Measurements from ENCODE around the gene GATD1.
A peak's percentile ranks its signal among the peaks of the same experiment; 100 is the strongest.

The GATD1 gene

DNA sequence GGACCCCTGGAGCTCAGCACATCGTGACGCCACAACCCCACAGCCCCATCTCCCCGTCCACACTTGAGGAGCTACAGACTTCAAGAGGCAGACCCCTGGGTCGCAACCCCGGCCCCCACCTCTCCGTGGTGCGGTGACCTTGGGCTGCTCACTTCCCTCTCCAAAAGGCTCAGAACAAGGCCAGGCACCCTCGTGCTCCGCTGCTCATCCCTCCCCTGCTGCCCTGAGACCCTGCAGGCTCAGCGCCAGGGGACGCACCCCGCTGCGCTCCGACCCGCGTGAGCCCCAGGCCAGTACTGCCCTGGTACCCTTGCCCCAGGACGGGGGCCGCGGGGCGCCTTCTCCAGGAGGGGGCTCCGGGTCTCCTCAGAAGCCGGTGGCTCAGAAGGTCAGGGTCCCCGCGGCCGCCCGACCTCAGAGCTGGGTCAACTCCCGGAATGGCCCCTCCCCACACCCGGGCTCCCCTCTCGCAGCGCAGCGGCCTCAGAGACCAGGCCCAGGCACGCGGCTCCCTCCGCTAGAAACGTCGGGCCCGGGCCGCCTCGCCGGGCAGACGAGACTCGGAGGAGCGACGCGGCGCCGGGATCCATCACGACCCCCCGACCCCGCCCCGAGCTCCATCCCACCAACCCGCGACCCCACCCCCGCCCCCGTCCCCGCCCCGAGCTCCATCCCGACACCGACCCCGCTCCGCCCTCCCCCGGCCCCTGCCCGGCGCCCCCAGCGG lies 563 bp downstream of the GATD1 start:
- DNase-seq: no peak

DNA sequence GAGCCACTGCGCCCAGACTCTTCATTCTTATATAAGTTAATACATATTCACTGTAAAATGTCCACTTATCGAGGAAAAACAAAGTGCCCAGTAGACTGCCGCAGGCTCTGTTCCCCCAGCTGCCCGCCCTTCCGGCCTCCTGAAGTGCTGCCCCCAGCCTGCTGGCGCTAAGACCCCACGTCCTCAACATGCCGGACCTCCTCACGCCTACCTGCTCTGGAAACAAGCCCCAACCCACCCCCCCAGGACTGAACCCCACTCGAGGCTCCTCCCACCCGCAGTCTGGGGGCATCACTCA lies 1.1 kb downstream of the GATD1 start:
- no peak for DNase-seq

DNA sequence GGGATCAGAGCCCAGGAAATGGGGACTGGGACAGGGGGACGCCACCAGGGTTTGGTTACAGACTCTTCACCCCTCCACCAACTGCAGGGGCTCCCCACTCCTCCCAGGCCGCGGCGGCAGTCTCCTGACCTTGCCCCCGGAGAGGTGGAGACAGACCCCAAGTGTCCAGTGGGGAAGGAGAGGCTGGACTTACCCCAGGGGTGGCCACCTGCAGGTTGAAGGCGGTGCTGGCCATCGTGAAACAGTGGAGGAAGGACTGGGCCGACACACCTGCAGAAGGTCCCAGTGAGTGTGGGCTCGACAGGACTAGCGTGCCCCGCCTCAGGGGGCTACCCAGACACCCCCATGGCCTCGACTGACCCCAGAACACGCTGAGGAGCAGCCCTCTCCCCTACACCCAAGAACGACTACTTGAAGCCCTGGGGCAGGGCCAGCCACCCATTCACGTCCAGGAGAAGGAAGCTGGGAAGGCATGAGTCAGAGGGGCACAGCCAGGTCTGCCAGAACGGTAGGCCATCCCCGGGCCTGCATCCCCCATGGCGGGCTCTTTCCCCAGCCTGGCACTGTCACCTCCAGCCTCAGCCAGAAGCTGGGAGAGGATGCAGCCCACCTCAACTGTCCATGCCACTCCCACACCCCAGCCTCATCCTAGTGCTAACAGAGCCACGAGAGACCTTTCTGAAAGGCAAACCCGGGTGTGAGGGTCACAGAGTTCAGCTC lies 2.3 kb downstream of the GATD1 start:
- DNase-seq: no peak

- DNase-seq: no peak
These were observed 3.5 kb downstream of the GATD1 start for GRCh38 chr11:773830-774229.

- DNase-seq: no peak
These were observed 3.9 kb downstream of the GATD1 start for GRCh38 chr11:773425-773824.

GRCh38 chr11:772429-773390 lies 4.6 kb downstream of the GATD1 start:
- no peak for DNase-seq

GRCh38 chr11:771617-772204 lies 5.6 kb downstream of the GATD1 start:
- DNase-seq: no peak

DNA sequence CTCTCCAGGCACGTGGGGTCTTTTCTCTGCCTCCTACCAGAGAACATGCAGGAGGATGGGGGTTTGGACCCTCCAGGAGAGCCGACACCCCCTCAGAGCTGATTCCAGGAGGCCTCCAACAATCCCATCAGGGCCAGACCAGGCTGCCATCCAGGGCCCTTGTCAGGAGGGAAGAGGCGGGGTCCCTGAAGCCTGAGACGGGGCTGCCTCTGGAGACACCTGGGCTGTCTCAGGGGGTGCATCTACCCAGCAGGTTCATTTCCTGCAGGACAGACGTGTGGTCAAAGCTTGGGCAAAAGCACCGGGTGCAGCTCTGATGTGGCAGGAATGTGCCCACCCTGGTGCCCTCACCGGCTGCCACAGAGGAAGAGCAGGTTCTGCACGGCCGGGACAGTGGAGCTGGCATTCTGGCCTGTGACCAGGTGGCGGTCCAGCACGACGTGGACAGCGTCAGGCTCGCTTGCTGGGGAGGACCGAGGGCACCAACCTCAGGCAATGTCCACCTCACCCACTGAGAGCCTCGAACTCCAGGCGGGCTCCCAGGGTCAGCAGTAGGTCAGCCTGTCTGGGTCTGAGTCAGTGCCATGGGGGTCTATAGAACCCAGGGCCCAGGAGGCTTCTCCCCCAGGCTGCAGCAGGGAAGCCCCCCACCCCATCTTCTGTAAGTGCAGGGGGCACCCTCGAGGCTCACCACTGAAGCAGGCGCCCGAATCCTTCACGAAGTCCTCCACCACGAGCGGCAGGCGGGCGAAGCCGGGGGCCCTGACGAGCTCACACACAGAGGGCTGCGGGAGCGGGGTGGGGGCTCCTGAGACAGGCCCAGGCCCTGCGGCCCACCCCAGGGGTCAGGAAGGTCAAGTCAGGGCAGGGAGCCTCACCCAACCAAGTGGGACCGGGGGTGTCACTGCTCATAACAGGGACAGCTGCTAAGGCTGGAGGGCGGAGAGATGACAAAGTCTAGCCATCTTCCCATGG lies 6.4 kb downstream of the GATD1 start:
- no peak for DNase-seq

- DNase-seq: no peak
These were observed 7.2 kb downstream of the GATD1 start for GRCh38 chr11:769887-770641.

- no peak for DNase-seq
These were observed 10.0 kb downstream of the GATD1 start for GRCh38 chr11:767238-767637.

GRCh38 chr11:766936-767210 lies 10.4 kb downstream of the GATD1 start:
- no peak for DNase-seq

DNA sequence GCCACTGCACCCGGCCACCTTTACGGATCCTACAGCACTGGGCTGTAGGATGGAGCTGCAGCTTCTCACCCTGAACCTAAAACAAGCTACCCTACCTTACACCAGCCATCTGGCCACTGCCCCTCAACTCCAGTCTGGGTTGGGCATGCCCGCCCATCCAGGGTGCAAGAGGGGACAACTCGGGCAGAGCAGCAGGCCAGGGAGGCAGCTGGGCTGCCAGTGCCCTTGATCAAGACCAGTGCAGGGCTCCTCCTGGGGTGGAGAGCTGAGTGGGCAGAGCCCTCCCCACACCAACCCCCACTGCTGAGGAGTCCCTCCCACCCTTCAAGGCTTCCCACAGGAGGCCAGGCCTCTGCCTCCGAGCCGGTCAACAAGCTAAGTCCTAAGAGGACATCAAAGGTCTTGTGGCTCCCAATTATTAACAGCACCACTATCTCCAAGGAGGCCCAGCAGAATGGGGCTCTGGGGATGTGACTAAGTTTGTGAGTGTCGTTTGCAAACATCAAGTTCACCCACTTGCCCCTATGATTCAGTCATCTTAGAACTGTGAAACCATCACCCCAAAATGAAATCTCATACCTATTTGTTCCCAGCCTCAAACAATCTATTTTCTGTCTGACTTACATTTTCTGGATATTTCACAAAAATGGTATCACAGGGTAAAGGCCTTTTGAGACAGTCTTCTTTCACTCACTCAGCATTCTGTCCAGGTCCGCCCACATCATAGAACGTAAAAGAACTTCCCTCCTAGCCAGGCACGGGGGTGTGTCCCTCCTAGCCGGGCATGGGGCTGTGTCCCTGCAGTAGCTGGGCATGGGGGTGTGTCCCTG lies 11.0 kb downstream of the GATD1 start:
- no peak for DNase-seq

DNA sequence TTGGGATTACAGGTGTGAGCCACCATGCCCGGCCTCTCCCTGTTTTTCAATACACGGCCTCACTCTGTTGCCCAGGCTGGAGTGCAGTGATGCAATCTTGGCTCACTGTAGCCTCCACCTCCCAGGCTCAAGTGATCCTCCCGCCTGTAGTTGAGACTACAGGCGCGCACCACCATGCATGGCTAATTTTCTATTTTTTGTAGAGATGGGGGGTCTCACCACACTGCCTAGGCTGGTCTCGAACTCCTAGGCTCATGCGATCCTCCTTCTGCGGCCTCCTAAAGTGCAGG lies 11.5 kb downstream of the GATD1 start:
- DNase-seq: no peak

DNA sequence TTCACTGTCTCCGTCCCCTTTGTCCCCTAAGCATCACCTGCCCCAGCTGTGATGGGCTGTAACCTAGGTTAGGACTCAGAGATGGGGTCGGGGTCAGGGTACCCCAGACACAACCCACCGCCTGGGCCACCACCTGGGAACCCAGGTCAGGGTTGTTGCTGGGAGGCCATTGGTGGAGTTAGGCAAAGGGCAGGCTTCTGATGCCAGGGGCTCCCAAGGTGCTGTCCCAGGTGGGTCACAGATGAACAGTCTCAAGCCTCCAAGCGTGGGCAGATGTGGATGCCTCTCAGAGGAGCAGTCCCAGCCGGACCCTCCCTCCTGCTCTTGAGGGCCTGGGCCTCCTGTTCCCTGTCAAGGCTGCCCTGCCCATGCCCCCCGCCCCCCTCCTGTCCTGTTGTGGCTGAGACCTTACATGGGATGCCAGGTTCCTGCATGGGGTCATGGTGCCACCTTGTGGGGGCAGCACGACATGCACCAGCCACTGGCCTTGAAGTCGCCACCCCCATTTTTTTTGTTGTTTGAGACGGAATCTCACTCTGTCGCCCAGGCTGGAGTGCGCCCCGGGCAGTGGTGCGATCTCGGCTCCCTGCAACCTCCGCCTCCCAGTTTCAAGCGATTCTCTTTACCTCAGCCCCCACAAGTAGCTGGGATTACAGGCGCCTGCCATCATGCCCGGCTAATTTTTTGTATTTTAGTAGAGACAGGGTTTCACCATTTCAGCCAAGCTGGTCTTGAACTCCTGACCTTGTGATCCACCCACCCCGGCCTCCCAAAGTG lies 12.1 kb downstream of the GATD1 start:
- peak; percentile 75 for DNase-seq

- no peak for DNase-seq
These were observed 12.8 kb downstream of the GATD1 start for GRCh38 chr11:764322-765024.

DNA sequence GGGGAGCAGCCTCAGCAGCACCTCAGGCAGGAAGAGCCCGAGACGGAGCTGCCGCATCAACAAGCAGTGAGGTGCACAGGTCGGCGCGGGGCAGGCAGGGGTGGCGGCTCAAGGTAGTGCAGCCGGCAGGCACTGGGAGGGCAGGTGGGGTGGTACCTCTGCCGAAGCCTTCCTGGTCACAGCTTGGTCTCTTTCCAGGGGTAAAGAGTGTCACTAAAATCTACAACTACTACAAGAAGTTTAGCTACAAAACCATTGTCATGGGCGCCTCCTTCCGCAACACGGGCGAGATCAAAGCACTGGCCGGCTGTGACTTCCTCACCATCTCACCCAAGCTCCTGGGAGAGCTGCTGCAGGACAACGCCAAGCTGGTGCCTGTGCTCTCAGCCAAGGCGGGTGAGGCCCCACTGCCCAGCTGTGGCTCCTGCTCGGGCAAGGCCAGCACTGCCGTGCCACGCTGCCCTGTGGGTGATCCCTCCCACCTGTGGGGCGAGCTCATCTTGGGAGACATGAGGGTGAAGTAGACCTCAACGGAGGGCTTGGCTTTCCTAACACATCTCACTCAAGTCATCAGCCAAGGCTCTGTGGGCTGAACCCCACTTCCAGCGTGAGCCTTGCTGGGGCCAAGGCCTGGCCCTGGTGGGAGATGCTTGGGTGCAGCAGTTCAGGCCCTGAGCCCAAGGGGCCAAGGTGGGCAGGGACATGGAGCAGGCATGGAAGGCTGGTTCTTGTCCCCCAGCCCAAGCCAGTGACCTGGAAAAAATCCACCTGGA lies 13.6 kb downstream of the GATD1 start:
- no peak for DNase-seq

DNA sequence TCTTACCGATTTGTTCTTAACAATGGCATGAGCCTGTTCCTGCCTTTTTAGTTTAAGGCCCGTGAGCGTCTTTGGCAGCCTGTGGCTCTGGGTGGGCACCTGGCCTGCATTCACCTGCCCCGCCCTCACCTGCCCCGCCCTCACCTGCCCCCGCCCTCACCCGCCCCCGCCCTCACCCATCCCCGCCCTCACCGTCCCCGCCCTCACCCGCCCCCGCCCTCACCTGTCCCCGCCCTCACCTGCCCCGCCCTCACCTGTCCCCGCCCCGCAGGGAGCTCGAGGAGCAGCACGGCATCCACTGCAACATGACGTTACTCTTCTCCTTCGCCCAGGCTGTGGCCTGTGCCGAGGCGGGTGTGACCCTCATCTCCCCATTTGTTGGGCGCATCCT lies 14.2 kb downstream of the GATD1 start:
- no peak for DNase-seq

DNA sequence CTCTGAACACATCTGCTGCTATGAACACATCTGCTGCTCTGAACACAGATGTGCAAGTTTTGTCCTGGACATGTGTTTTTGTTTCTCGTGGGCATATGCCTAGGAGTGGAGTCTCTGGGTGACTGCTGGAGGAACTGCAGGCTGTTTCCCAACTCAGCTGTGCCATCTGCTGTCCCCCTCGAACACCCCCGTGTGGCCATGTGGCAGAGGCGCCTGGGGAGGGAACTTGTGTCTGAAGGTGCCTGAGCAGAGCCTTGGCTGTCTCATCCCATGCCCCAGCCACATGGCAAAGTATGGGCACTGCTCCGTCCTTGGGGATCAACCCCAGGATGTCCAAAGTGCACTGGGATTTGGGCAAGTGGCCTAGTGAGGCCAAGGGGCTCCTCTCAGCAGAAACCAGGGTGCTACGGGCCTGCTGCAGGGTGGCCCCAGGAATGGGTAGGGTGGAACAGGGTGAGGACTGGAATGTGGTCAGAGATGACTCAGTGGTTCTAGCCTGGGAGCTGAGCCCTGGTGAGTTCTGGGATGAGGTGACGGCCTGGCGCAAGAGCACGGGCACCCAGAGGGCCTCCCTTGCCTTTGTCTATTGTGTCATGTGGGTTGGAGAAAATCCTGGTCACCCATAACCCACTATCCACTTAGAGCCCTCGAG lies 14.7 kb downstream of the GATD1 start:
- DNase-seq: no peak
